Neuronal stem cell (in vitro differentiated cells): ENCODE results near the gene POU2F2.

Experiments
- DNase-seq: peaks from one replicate; pipeline ENCODE4 v3.0.0-alpha.2; 2013; ENCODE audit warnings: low spot score
- H2AFZ ChIP-seq: one replicate; pipeline ENCODE4 v1.6.1; 2013; ENCODE audit warnings: mild to moderate bottlenecking, low read length, inconsistent platforms
- H2AK5ac ChIP-seq: 2 replicates; pipeline ENCODE4 v1.6.1; 2013; ENCODE audit warnings: low read depth, mild to moderate bottlenecking, inconsistent platforms, low read length, moderate library complexity, mixed read lengths
- H2BK120ac ChIP-seq: 2 replicates; pipeline ENCODE4 v1.6.1; 2013; ENCODE audit warnings: low read depth, mild to moderate bottlenecking, inconsistent platforms, low read length, moderate library complexity, mixed read lengths
- H2BK12ac ChIP-seq: one replicate; pipeline ENCODE4 v1.6.1; 2013; ENCODE audit warnings: low read length, inconsistent platforms
- H2BK15ac ChIP-seq: 2 replicates; pipeline ENCODE4 v1.6.1; 2013; ENCODE audit warnings: mild to moderate bottlenecking, low read length, inconsistent platforms, mixed read lengths
- H2BK5ac ChIP-seq: one replicate; pipeline ENCODE4 v1.6.1; 2013; ENCODE audit warnings: inconsistent platforms, mild to moderate bottlenecking, low read length, moderate library complexity
- H3K14ac ChIP-seq: one replicate; pipeline ENCODE4 v1.6.1; 2013; ENCODE audit warnings: low read length, inconsistent platforms
- H3K18ac ChIP-seq: 2 replicates; pipeline ENCODE4 v1.6.1; 2013; ENCODE audit warnings: low read length, inconsistent platforms
- H3K23ac ChIP-seq: 2 replicates; pipeline ENCODE4 v1.6.1; 2013; ENCODE audit warnings: low read depth, mild to moderate bottlenecking, mixed read lengths, low read length, inconsistent platforms; ENCODE audit not compliant: poor library complexity
- H3K27ac ChIP-seq: replicated peaks from 3 replicates; pipeline ENCODE4 v1.5.1; 2013; ENCODE audit warnings: low read length, inconsistent platforms
- H3K27me3 ChIP-seq, 3 experiments: 2 replicates each; pipeline ENCODE4 v1.6.1; 2013; ENCODE audit warnings: low read length in 3 of 3, mild to moderate bottlenecking in 2 of 3, inconsistent platforms in 1 of 3, low read depth in 1 of 3, mixed read lengths in 1 of 3, moderate library complexity in 1 of 3; ENCODE audit not compliant: control insufficient read depth in 3 of 3, insufficient read depth in 3 of 3
- H3K36me3 ChIP-seq, 2 donors: replicated peaks in 1 of 2; 2 replicates each; pipeline ENCODE4 v1.6.1; 2013; ENCODE audit warnings: low read length in 2 of 2; ENCODE audit not compliant: control insufficient read depth in 2 of 2, insufficient read depth in 2 of 2
- H3K4ac ChIP-seq: 2 replicates; pipeline ENCODE4 v1.6.1; 2013; ENCODE audit warnings: inconsistent platforms, mild to moderate bottlenecking, low read length, moderate library complexity
- H3K4me1 ChIP-seq, 2 donors: 1 replicate in 1 of 2; 2 replicates in 1 of 2; pipeline ENCODE4 v1.6.1; 2013; ENCODE audit warnings: low read length in 2 of 2, low read depth in 1 of 2; ENCODE audit not compliant: control insufficient read depth in 2 of 2, insufficient read depth in 1 of 2
- H3K4me2 ChIP-seq: one replicate; pipeline ENCODE4 v1.6.1; 2013; ENCODE audit warnings: mild to moderate bottlenecking, low read length, inconsistent platforms; ENCODE audit not compliant: insufficient read depth, poor library complexity, severe bottlenecking
- H3K4me3 ChIP-seq, 2 donors: 2 replicates each; pipeline ENCODE4 v1.5.1; 2013; ENCODE audit warnings: low read length in 2 of 2, mild to moderate bottlenecking in 2 of 2, inconsistent platforms in 1 of 2, moderate library complexity in 1 of 2
- H3K79me1 ChIP-seq: one replicate; pipeline ENCODE4 v1.6.1; 2013; ENCODE audit warnings: low read depth, mild to moderate bottlenecking, inconsistent platforms, low read length, moderate library complexity
- H3K9ac ChIP-seq: one replicate; pipeline ENCODE4 v1.6.1; 2013; ENCODE audit warnings: mild to moderate bottlenecking, low read depth, low read length, inconsistent platforms; ENCODE audit not compliant: poor library complexity
- H3K9me3 ChIP-seq, 2 donors: replicated peaks in 1 of 2; 2 replicates each; pipeline versions ENCODE3 to v1.6.1; 2013; ENCODE audit warnings: low read length in 2 of 2, mild to moderate bottlenecking in 2 of 2, inconsistent platforms in 1 of 2, low read depth in 1 of 2, mixed read lengths in 1 of 2, moderate library complexity in 1 of 2; ENCODE audit not compliant: control insufficient read depth in 2 of 2, insufficient read depth in 1 of 2
- H4K8ac ChIP-seq: one replicate; pipeline ENCODE4 v1.6.1; 2013; ENCODE audit warnings: low read depth, mild to moderate bottlenecking, inconsistent platforms, low read length, moderate library complexity
- H4K91ac ChIP-seq: one replicate; pipeline ENCODE4 v1.6.1; 2013; ENCODE audit warnings: low read length, low read depth, mild to moderate bottlenecking, inconsistent platforms; ENCODE audit not compliant: poor library complexity
- WGBS, 2 donors: extraction: QIAGEN DNeasy Blood & Tissue Kit; methylation state at CpG; one replicate each; pipeline ENCODE4 v1.1.7; 2013; ENCODE audit warnings: missing lambda C conversion rate in 2 of 2, mixed read lengths in 1 of 2; ENCODE audit not compliant: insufficient read length in 2 of 2, insufficient replicate concordance in 1 of 2; ENCODE audit errors: extremely low coverage in 2 of 2; 5-methylcytosine and 5-hydroxymethylcytosine counted together

POU2F2 gene

DNA sequence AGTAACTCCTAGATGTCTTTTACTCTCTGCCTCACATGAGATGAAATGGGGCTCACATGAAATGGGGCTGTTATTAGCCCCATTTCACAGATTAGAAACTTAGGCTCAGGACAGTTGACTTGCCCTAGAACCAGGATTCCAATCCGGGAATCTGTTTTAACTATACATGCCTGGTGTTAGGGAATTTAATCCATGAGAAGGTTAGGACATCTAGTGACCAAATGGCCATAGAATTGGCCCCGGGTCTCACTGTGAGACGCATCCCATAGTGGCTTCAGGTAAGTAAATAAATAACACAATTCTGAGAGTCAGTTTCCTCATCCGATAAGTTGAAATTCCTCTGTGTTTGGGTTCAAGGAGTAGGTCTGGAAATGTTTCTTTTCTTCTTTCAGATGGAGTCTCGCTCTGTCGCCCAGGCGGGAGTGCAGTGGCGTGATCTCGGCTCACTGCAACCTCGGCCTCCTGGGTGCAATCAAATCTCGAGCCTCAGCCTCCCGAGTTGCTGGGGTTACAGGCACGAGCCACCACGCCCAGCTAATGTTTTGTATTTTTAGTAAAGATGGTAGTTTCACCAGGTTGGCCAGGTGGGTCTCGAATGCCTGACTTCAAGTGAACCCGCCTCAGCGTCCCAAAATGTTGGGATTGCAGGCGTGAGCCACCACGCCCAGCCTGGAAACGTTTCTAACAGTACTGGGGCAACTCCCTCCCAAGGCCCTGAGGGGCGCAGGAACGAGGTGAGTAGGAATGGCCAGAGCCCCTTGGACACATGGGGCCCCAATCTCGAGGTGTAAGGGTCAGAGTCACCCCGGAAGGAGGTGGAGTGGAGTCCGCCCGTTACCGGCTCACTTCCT is 57.5 kb downstream of the POU2F2 start:
- peak overlapping the region; percentile 65 for H3K4me2 ChIP-seq
- no peak for DNase-seq
- H3K4me1 ChIP-seq, result peaks cover 23 to 24% of the 10 kb centered on the region in 2 donors
- no peak overlapping the region for H3K14ac ChIP-seq
- peak overlapping the region; percentile 71 for H3K4ac ChIP-seq
- no peak overlapping the region for H2BK5ac ChIP-seq
- H3K27me3 ChIP-seq, result no peaks in the 10 kb centered on the region
- H2AK5ac ChIP-seq, result peak overlapping the region; percentile 64
- no CpG with 5 or more reads among the region's 27 CpGs for WGBS, 2 donors
- H3K9me3 ChIP-seq, result no peaks in the 10 kb centered on the region
- H3K18ac ChIP-seq, result peak overlapping the region; percentile 69
- peak overlapping the region; percentile 68 to 87 for H3K4me3 ChIP-seq
- H3K36me3 ChIP-seq, result peaks cover 21% of the 10 kb centered on the region in 2 donors
- H2BK12ac ChIP-seq, result no peak overlapping the region
- no peak overlapping the region for H2BK120ac ChIP-seq
- no peak overlapping the region for H4K91ac ChIP-seq
- H3K23ac ChIP-seq, result peak overlapping the region; percentile 66
- H3K9ac ChIP-seq, result peak overlapping the region; percentile 83
- H2BK15ac ChIP-seq, result no peak overlapping the region
- H4K8ac ChIP-seq, result peak overlapping the region; percentile 96
- H2AFZ ChIP-seq, result peak overlapping the region; percentile 71
- H3K27ac ChIP-seq, result peak overlapping the region; percentile 85
- H3K79me1 ChIP-seq, result peaks cover 3% of the 10 kb centered on the region

DNA sequence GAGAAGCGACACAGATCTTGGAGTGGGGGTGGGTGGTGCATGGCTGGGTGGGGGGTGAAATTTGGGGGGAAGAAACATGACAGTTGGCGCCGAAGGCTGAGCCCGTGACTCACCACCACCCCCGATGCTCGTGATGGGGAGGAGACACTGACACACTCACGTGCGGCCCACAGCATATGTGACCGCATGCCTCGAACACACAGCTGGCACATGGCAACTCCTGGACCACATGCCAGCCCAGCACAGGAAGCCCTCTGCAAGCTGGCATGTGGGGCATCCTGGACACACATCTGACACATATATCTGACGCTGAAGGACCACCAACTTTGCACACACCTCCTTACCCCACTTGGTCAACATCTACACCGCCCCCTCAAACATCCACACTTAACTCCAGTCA is 61.0 kb downstream of the POU2F2 start:
- Histone ChIP-seq H4K8ac (no peak overlapping the region), H2BK120ac (no peak overlapping the region), H4K91ac (no peak overlapping the region), H2BK5ac (no peak overlapping the region), H3K4me1 (peaks cover 23 to 30% of the 10 kb centered on the region in 2 donors), H3K14ac (no peak overlapping the region), H3K9ac (peak overlapping the region; percentile 32), H3K9me3 (no peaks in the 10 kb centered on the region), H2BK12ac (peak overlapping the region; percentile 8), H3K18ac (no peak overlapping the region), H3K27ac (no peak overlapping the region), H3K36me3 (no peaks in the 10 kb centered on the region), H3K4me3 (peak overlapping the region in 1 of 2 donors; percentile 30), H2AK5ac (peak overlapping the region; percentile 73), H2AFZ (no peak overlapping the region), H3K4me2 (no peak overlapping the region), H3K79me1 (peaks cover 3% of the 10 kb centered on the region), H2BK15ac (peak overlapping the region; percentile 1), H3K4ac (no peak overlapping the region), H3K23ac (no peak overlapping the region), H3K27me3 (peaks cover 0 to 14% (median 0%) of the 10 kb centered on the region in 3 experiments)
- no peak for DNase-seq
- no CpG with 5 or more reads among the region's 12 CpGs for WGBS, 2 donors

DNA sequence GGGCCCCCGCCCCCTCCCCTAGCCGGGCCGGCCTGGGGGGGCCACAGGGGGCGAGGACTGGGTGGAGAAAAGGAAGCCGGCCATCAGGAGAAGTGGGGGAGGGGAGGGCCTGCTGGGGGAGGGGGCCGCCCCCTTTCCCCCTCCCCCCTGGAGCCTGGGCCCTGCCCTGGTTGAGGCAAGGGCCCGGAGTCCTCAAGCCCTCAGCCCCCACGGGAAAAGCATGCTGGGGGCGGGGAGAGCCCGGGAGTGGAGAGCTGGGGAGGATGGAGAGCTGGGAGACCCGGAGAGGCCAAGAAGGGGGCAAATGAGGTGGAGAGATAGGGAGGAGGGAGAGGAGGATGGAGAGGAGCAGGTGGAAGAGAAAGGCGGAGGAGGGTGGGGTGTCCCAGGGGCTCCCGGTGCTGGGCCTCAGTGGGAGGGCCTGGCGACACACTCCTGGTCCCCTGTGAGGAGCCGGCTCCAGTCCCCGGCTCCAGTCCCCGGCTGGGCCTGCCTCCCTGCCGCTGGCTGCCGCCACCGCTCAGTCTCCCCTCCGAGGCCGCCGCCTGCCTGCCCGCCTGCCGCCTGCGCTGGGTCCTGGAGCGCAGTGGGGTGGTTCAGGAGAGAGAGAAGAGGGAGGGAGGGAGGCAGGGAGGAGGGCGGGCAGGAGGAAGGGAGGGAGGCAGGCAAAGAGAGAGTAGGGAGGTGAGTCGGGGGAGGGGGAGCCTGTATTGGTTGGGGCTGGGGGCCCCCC is 62.5 kb downstream of the POU2F2 start, which contains the start of gene GRIK5:
GRIK5 (minus strand) TSS at position 588 of the 733 bp plus-strand sequence. CDS start 4,436 bp downstream, outside the sequence.
- H3K79me1 ChIP-seq, result peaks cover 8% of the 10 kb centered on the region
- peak within 1 kb of the TSS; percentile 84 for H3K4me2 ChIP-seq
- peaks cover 0 to 7% of the 10 kb centered on the region in 2 donors for H3K36me3 ChIP-seq
- peak within 1 kb of the TSS; percentile 93 for H3K9ac ChIP-seq
- H3K14ac ChIP-seq, result peak within 1 kb of the TSS; percentile 31
- H4K8ac ChIP-seq, result peak within 1 kb of the TSS; percentile 57
- peaks cover 0 to 14% (median 0%) of the 10 kb centered on the region in 3 experiments for H3K27me3 ChIP-seq
- H2AFZ ChIP-seq, result peak within 1 kb of the TSS; percentile 92
- no peak within 1 kb of the TSS for H4K91ac ChIP-seq
- H3K4me1 ChIP-seq, result peaks cover 19 to 26% of the 10 kb centered on the region in 2 donors
- peak within 1 kb of the TSS; percentile 99 for H2AK5ac ChIP-seq
- WGBS, 2 donors, result no CpG with 5 or more reads among the region's 29 CpGs
- H2BK12ac ChIP-seq, result peak within 1 kb of the TSS; percentile 30
- no peak for DNase-seq
- no peaks in the 10 kb centered on the region for H3K9me3 ChIP-seq
- H2BK15ac ChIP-seq, result peak within 1 kb of the TSS; percentile 90
- peak within 1 kb of the TSS; percentile 94 for H3K18ac ChIP-seq
- no peak within 1 kb of the TSS for H3K4ac ChIP-seq
- H3K4me3 ChIP-seq, result peak within 1 kb of the TSS; percentile 38 to 79
- H3K23ac ChIP-seq, result peak within 1 kb of the TSS; percentile 34
- H2BK120ac ChIP-seq, result peak within 1 kb of the TSS; percentile 93
- H3K27ac ChIP-seq, result peak within 1 kb of the TSS; percentile 29
- peak within 1 kb of the TSS; percentile 84 for H2BK5ac ChIP-seq
